DMS153 treated with DMSO at 0.1 percent for 48 hours (cell line): ENCODE data around the gene TM2D3.
A peak's percentile ranks its signal among the peaks of the same experiment; 100 is the strongest.

Experiments used
- DNase-seq: peaks from one replicate; lab custom pipeline; 2025; ENCODE audit not compliant: unreplicated experiment; lab: John Stamatoyannopoulos, UW

Gene TM2D3, protein sequence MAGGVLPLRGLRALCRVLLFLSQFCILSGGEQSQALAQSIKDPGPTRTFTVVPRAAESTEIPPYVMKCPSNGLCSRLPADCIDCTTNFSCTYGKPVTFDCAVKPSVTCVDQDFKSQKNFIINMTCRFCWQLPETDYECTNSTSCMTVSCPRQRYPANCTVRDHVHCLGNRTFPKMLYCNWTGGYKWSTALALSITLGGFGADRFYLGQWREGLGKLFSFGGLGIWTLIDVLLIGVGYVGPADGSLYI

DNA sequence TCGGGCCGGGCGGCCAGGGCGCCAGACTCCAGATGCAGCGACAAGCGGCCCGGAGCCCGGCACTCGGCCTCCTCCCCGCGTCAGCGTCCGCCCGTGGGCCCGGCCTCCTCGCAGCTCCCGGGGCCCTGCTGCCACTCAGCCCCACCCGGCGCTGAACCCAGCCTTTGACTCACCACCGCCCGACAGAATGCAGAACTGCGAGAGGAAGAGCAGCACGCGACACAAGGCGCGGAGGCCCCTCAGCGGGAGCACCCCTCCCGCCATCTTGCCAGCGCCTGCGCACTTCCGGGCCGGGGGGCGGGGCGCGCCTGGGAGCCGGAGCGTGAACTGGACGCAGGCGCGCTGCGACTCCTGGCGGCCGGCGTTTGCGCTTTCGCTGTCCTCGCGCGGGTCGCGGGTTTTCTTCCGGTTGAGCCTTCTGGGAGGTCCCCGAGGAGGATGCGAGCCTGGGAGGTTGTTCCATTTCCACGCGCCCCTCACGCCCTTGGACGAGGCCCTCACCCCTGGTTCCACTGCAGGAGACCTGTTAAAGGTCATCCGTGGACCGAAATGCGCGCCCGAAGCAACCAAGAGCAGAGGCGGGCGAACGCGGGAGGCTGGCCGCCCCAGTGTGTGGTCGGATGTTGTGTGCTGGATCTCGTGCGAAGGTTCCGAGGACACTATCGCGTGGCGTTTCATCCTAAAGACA is at the start of gene TM2D3:
TM2D3 (minus strand) TSS at position 284 of the 688 bp plus-strand sequence; CDS start at position 264, 20 bp downstream.
- DNase-seq = peak; percentile 62

DNA sequence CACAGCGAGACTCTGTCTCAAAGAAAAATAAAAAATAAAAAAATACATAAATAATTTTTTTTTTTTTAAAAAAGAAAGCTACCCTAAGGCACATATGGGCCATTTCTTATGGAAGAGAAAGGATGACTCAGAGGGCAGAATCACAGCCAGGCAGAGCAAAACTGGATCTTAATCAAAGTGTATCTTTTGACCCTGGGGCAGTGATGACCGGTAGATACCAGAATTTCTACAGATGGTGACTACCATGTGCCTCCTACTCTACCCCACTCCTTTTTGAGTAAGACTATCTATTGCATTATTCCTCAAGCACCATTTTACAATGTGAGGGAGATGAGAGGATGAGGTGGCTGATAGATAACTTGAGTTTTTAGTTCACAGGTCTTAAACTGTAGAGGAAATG is 46.1 kb upstream of the TM2D3 start:
- DNase-seq = no peak

DNA sequence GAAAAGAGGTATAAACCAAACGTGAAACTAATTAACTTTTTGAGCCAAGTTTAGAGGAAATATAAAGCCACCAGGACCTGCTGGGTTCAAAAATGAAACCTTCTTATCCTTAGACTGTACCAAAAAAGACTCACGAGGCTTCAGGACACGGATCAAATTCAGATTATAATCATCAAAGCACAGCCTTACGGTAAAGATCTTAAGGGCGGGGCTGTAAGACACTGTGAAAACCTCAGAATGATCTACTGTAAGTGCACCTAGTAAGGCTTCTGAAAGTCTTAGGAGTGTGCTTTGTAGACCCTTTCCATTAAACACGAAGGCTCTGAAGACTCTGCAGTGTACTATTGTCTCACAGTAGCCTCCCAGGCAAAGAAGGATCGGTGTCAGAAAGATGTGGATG is 45.3 kb upstream of the TM2D3 start:
- DNase-seq = no peak

DNA sequence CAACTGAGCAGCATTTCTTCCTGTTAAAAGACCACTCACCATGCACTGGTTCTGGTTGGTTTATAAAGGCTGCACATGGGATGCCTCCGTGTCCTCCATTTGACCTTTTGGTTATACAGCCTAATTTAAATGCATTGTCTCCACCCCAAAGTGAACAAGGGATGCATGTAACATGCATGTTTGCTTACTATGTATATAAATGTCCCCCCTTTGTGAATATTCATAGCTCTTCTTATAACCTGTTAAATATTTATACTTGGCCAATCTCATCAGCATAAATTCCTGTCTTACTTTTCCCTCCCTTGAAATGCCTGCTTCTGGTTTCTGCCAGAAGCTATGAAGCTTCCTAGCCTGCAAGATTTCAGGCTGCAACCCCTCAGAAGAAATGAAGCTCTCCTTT is 44.6 kb upstream of the TM2D3 start:
- no peak for DNase-seq

DNA sequence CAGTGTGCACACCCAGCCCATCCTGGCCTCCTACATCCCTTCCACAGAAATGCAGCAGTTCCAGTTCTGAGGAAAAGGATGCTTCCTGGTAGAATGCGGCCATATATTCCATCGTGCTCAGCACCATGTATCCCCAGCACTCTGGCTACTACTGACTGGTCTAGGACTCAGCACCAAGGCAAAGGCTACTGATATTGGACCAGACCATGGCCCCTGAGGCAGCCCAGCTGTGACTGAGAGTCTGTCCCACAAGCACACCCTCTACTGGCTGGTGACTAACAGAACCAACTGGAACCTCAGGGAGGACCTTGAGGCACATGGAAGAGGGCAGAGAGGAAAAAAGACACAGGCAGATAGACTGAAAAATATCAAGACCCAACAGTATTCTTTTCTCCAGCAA is 42.1 kb upstream of the TM2D3 start:
- DNase-seq = no peak

DNA sequence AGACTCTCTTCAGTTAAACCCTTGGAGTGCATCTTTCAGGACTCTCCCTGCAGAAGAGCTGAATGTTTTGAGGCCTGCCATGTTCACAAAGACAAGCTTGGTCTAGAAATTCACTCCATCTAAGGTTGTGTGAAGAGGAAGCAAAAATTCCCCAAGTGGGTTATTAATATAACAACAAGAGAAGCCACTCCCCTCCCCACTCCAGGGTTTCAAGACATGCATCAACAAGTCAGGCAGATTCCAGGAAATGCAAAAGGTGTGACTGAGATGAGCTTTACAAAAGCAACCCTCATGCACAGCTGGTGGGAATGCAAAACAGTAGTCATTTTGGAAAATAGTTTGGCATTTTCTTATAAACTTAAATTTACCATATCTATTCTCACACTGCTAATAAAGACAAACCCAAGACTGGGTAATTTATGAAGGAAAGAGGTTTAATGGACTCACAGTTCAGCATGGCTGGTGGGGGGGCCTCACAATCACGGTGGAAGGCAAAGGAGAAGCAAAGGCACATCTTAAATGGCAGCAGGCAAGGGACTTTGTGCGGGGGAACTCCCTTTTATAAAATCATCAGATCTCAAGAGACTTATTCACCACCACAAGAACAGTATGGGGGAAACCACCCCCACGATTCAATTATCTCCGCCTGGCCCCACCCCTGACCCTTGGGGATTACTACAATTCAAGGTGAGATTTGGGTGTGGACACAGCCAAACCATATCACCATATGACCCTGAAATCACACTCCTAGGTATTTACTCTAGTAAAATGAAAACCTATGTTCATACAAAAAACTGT is 40.8 kb upstream of the TM2D3 start:
- DNase-seq = no peak

DNA sequence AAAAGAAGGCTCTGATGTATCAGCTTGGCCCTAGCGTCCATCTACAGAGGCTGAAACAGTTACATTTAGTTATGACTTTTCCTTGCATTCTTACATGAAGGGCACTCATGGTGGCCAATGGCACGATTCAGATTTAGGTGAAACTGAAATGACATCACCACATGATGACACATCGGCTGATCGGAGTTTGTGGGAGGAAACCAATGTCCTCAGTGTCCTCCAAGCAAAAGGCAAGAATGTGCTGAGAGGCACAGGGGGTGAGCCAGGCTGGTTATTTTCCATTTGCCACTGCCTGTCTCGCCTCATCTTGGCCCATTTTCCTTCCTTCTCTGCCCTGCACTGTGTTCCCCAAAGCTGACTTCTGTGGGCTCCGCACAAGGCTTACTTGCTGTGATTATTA is 37.7 kb upstream of the TM2D3 start:
- DNase-seq = no peak

DNA sequence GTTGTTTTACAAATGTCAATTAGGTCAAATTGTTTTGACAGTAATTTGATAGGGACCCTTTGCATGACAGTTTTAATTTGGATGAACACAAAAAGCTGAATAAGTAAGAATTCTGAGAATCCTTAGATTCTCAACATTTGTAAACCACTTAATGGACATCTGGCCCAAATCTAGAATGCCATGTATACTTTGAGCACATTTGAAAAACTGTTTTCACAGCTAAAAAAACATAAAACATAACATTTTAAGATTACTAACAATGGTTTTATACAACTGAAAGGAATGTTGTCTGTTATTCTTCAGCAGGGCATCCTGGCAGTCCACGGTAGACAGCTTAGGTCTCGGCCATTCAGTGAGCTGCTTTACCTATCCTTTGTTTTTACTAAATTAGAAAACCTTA is 34.5 kb upstream of the TM2D3 start:
- no peak for DNase-seq

DNA sequence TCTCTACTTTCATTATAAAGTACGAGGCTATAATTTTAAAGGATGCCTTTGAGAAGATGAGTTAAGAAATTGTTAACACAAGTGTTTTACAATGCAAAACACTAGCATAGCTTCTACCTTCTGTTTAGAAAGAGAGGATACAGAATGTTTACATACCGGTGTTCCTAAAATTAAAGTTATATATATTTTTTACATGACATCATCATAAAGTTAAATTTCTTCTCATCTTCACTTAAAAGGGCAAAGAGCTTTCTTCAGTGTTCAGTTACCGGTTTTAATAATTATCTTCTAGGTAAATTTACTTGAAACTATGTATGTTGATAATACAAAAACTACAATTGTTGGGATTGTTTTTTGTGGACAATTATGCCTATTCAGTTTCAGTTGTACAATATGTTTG is 32.7 kb upstream of the TM2D3 start:
- DNase-seq = no peak

DNA sequence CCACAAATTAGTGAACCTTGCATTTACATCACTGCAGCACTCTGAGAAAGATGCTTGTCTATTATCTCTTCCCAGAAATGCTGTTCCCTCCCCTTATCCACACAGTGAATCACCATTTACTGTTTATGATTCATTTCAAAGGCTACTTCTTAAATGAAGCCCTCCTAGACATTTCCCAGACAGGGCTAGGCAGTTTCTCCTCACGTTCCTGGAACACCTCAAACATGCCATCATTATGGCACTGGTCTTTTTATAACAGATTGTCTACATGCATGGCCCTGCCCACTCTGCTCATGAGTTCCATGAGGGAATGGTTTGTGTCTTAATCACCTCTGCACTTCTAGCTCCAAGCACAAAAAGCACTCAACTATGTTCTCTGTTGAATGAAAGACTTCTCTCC is 32.2 kb upstream of the TM2D3 start:
- DNase-seq = no peak

DNA sequence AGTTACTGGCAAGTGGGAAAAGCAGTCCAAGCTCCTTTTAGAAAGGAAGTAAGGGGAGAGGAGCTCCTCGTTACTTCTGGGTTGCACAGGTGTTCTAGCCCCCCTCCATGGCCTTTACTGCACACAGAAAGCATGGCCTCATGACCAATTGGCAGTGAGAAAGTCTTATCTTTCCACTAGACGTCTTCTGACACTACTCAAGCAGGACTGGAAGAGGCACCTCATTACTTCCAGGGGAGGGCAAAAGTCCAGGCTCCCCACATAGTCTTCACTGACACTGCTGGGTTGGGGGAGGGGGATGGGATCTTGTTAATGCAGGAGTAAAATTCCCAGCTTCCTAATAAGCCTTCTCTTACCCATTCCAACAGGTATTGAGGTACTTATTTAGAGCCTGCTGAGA is 27.6 kb upstream of the TM2D3 start:
- DNase-seq = no peak

DNA sequence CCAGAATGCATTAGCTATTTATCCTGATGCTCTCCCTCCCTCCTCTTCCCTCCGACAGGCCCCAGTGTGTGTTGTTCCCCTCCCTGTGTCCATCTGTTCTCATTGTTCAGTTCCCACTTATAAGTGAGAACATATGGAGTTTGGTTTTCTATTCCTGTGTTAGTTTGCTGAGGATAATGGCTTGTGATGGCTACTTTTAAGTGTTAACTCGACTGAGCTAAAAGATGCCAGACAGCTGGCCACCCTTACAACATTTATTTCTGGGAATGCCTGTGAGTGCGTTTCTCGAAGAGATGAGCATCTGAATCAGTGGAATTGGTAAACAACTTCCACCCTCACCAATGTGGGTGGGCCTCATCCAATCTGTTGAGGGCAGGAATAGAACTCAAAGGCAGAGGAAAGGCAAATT is 24.7 kb upstream of the TM2D3 start:
- no peak for DNase-seq

DNA sequence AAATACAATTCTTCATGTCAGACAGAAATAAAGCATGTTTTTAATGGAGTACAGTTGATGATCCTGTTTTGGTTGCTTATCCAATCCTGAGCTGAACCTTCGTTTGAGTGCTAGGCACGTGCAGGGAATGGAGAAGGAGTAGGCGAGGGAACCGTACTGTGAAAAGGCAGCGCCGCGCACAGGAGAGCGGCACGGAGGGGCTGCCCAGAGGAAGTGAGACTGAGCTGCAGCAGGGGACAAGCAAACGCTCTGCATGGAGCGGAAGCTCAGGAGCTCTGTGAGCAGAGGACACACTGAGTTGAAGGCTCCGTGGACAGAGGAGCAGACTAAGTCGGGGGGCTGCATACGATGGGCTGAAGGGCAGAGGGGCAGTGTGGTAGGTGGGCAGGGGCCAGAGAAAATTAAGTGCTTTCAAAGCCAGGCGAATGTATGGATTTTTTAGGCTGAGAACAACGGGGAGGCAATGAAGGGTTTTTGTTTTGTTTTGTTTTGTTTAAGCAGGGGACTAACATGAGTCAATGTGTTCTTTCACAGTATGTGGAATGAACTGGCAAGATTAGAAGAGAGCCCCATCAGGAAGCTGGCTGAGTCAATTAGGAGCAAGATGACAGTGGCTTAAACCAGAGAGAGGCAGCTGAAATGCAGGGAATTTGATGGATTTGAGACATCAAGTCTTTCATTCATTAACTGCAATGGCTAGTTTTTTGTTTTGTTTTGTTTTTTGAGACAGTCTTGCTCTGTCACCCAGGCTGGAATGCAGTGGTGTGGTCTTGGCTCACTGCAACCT is 23.8 kb upstream of the TM2D3 start:
- no peak for DNase-seq

DNA sequence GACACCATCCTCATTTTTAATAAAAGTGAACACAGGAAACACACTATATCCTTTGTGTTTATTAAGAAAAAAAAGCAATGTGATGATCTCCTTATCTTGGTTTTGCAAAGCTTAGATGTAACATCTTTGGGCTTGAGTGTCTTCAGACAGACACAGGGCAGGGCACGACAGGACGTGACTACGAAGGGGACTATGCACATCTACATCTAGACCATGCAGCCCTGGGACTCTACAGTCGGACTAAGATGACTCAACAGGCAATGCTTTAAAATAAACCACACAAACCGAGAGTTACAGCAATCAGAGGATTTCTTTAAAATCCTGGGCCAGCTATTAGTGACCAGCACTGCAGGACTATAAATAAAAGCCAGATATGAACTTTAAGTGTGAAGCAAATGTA is 22.8 kb upstream of the TM2D3 start:
- DNase-seq = no peak

DNA sequence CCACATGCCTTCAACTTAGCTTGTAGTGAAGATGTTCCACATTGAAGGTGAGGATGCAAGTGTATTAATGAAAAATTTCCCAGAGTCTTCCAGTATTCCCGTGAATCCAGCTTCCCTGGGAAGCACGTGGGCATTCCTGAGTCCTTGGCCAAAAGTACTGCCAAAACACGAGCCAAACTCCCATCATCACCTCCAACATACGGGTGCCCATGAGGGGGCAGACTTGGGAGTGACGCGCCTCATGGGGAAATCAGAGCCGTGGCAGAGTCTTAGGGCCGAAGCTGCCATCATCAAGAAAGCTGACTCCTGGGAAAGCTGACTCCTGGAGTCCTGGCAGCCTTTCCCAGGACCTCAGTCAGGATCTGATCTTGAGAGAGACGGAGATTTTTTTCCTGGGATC is 20.1 kb upstream of the TM2D3 start:
- DNase-seq = no peak

DNA sequence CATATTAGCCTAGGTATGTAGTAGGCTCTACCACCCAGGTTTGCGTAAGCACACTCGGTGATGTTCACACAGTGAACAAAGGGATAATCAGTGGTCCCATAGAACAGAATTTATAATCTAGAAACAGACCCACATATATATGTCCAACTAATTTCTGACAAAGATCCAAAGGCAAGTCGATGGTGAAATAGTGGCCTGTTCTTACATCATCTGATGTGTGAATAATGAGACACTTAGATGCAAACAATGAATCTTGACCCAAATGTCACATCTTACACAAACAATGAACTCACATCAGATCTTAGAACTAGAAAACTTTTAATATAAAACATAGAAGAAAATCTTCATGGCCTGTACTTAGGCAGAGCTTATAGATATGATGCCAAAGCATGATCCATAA is 17.6 kb upstream of the TM2D3 start:
- DNase-seq = no peak

DNA sequence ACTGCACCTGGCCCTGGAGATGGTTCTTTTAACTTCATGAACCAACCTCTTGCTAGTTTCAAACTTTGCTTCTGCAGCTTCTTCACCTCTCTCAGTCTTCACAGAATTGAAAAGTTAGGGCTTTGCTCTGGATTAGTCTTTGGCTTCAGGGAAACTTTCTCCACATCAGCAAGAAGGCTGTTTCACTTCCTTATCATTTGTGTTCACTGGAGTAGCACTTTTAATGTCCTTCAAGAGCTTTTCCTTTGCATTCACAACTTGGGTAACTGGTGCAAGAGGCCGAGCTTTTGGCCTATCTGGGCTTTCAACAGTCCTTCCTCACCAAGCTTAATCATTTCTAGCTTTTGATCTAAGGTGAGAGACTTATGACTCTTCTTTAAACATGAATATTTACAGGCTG is 15.7 kb upstream of the TM2D3 start:
- no peak for DNase-seq

DNA sequence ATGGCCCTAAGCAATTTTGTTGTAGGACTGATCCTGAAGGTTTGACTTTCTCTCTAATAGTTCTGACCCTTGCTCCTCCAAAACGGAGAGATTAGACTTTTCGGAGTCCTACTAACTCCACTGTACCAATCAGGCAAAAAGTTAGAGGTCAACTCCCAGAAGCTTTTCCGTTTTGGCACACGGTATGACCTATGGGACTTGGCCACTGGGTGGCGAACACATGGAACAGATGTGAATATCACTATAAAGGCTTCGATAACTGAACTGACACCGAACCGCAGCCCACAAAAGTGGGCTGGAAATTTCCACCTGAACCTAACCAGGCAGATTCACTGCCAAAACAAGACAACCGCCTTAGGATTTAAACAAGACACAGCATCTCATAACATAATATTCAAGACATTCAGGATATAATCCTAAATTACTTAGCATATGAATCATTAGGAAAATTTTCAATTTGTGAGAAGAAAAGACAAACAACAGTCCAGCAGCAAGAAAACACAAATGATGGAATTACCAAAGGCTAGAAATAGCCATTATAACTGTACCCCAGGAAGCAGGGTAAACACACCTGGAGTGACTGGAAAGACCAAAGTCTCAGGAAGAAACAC is 12.2 kb upstream of the TM2D3 start:
- DNase-seq = no peak

DNA sequence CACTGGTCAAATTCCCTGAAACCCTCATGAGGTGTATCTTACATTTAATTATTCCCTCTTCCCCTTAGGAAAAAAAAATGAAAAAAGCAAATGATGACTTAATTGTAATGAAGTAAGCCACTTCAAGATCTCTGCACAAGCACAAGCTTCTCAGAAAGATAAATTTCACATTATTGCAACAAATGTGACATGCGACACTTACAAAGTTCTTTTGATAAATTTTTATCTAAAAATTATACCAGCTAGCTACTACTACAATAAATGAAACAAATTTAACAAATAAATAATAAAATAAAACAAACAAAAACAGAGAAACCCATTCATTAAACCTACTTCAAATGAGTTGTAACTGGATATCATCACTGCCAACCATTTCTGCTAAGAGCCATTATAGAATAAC is 10.0 kb upstream of the TM2D3 start:
- DNase-seq = no peak

DNA sequence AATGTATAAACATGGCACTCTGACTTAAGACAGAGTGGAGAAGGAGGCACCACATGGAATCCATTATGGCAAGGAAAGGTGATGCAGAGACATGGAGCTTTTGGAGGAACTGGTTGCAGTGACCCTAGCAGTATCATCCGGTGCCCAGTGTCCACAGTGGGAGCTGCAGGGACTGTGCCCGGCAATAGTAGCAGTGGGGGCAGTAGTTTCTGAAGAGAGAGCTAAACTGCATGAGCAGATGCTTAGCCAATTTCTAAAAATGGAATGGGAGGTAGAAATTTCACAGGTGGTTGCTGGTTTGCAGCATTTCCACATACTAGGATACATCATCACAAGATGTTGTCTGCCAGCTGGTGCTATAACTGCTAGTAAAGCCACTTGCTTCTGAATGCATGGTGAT is 7.8 kb upstream of the TM2D3 start:
- no peak for DNase-seq
